GM19324 (cell line): ENCODE results near the gene UST.
"Not testable (repeated sequence)": the region's sequence is repeated elsewhere in the genome, so short reads cannot be mapped to it uniquely, and the experiment has no call there.

Experiments used
- ATAC-seq: cut with Tn5 transposase; IDR thresholded peaks from one replicate; pipeline ENCODE4 v1.9.1; 2021; ENCODE audit warnings: mild to moderate bottlenecking, moderate library complexity; ENCODE audit not compliant: unreplicated experiment, low FRiP score

UST gene

DNA sequence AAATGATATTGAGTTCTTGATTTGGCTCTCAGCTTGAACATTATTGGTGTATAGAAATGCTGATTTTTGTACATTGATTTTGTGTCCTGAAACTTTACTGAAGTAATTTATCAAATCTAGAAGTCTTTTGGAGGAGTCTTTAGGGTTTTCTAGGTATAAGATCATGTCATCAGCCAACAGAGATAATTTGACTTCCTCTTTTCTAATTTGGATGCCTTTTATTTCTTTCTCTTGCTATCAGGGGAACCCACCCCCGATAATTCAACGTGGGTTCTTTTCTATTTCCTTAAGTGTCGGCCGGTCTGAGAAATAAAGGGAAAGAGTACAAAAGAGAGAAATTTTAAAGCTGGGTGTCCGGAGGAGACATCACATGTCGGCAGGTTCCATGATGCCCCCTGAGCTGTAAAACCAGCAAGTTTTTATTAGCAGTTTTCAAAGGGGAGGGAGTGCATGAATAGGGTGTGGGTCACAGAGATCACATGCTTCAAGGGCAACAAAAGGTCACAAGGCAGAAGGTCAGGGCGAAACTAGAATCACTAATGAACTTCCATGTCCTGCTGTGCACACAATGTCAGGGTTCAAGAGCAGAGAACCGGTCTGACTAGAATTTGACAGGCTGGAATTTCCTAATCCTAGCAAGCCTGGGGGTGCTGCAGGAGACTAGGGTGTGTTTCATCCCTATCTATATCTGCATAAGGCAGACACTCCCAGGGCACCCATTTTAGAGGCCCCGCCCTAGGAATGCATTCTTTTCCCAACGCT is 17.6 kb downstream of the UST start:
- ATAC-seq: not testable (repeated sequence)

GRCh38 chr6:148765898-148766808 is 19.3 kb downstream of the UST start:
- ATAC-seq: no peak

- ATAC-seq: no peak
Measured at GRCh38 chr6:148768646-148769270, 21.9 kb downstream of the UST start.

GRCh38 chr6:148769304-148769968 is 22.6 kb downstream of the UST start:
- no peak for ATAC-seq

GRCh38 chr6:148770408-148771211 is 23.8 kb downstream of the UST start:
- ATAC-seq: no peak

DNA sequence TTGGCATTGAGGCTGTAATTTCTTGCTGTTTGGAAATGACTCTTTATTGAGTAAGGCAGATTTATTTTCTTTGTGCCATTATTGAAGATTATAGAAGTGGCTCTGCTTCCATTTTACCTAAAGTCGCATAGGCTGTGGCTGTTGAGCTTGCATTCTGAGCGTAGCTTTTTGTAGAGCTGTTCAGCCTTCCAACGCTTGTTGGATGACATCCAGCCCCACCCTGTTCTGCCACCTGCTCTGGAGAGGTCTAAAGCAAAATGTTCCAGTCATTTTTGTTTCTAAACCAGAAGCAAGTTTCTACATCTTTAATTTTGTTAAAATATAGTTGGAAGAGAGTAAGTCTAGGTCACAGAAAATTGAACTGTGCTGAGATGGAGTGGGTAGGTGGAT is 24.4 kb downstream of the UST start:
- no peak for ATAC-seq

- no peak for ATAC-seq
Measured at GRCh38 chr6:148771896-148772554, 25.2 kb downstream of the UST start.

DNA sequence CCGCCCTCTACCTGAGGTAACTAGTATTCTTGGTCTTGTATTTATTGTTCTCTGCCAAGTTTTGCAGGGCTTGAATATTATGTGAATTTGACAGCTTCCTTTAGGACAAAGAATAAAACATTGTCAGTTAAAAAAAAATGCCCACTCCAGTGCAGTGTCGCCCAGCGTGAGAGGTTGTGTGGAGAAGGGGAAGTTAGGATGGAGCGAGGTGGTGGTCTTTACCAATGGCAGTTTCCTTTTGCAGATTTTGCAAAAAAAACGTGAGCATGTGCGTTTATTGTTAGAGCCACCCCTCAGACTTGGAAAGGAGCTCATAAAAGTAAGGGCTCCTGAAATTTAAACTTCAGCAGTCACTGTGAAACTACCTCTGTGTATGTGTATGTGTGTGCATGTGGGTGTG is 28.3 kb downstream of the UST start:
- no peak for ATAC-seq

GRCh38 chr6:148776321-148777308 is 29.8 kb downstream of the UST start:
- no peak for ATAC-seq

DNA sequence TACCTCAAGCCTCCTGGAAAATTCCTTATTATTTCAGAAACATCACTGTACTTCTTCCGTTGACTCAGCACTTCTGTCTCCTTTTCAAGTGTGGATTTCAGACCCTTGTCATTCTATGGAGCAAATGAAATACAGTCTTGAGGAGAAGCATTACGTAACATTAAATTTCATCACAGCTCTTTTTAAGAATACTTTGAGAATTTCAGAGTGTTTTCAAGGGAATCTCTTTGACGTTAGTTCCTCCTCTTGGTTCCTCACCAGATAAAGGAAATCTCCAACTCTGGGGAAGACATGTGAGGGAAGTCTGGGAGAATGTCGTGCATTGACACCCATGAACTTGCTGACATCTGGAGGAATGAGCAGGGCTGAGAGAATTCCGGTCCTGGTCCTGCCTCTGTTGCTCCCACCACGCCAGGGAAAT is 32.3 kb downstream of the UST start:
- no peak for ATAC-seq

- ATAC-seq: not testable (repeated sequence)
Measured at GRCh38 chr6:148780423-148780822, 33.6 kb downstream of the UST start.

DNA sequence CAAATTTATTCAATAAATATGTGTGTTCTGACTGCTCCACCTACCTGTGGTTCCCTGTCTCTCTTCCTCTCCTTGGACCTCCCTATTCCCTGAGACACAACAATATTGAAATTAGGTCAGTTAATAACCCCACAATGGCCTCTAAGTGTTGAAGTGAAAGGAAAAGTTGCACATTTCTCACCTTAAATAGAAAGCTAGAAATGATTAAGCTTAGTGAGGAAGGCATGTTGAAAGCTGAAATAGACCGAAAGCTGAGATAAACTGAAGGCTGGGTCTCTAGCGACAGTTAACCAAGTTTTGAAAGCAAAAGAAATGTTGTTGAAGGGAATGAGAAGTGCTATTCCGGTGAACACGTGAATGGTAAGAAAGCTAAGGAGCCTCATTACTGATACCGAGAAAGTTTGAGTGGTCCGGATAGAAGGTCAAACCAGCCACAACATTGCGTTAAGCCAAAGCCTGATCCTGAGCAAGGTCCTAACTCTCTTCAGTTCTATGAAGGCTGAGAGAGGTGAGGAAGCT is 34.1 kb downstream of the UST start:
- peak; percentile 75 for ATAC-seq

DNA sequence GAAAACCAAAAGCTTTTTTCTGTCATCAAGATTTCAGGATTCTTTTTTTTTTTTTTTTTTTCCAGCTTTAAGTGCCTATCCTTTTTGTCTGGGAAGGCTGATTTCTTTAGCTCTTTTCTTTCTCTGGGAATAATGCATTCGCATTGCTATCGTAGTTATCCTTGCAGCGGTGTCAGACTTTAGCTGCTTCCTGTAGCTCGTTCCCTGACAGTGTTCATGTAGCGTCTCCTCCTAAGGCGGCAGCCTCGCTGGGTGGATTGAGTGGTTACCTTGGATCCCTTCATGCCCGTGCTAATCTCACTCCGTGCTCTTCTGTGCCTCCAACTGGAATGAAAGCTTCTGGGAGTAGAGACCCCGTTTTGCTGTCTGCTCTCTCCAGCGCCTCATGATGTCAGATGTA is 43.1 kb downstream of the UST start:
- no peak for ATAC-seq

DNA sequence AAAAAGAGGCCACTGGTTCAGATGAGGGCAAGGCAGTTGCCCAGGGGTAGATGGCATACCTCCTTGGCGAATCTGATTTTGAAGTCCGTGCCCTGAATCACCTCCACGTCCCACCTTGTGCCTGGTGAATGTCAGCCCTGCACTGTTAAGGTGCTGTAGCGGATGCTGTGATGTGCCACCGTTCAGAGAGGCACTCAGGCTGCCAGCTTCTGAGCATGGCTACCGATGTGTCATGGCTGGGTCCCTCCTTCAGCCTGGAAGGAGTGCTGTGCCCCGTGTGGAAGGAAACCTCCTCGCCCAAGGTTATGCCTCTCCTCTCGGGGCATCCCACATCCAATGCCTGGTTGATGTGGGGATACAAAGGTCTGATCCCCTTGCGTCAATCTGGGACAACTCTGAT is 43.6 kb downstream of the UST start:
- no peak for ATAC-seq

GRCh38 chr6:148790817-148791216 is 44.0 kb downstream of the UST start:
- no peak for ATAC-seq

DNA sequence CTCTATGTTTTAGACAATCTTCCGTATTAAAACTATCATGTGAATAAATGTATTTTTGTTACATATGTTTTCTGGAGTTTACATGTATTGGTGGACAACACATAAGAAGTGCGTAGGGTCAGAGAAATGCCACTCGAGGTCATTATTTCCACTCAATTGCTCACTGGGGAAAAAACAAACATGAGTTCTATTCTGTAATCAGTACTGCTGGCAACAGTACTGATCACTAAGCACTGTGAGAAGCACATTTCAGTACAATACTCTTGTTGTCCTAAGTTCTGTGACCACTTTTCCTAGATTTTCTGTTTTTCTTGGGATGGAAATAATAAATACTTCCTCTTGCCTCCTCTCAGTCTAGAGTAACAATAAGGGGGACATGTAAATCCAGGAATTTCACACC is 44.5 kb downstream of the UST start:
- ATAC-seq: no peak

DNA sequence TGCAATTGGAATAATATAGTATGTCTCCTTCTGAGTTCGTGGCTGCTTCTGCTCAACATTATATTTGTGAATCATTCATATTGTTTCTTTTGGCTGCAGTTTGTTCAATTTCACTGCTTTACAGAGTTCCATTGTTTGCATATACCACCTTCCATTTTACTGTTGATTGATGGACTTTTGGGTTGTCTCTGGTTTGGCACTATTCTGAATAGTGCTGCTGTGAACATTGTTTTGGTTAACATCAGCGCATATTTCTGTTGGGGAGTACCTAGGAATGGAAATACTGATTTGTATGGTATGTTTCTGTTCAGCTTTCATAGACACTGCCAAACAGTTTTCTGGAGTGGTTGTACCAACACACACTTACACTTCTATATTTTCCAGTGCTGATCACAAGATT is 46.9 kb downstream of the UST start:
- ATAC-seq: no peak

- no peak for ATAC-seq
Measured at GRCh38 chr6:148794797-148795196, 48.0 kb downstream of the UST start.
